Astrocyte of the spinal cord (primary cell): ENCODE measurements around the gene INAVA.

Source experiments
- DNase-seq: peaks from one replicate; pipeline ENCODE4 v3.0.0; 2011; ENCODE audit warnings: low read depth, low spot score
- H3K4me3 ChIP-seq: 2 replicates; pipeline ENCODE4 v1.5.1; 2011; ENCODE audit warnings: low read depth, mild to moderate bottlenecking, low read length, moderate library complexity
- in situ Hi-C: cut with HindIII; loops from 2 replicates; pipeline ENCODE4 v1.10.0; 2017; ENCODE audit warnings: low sequenced_read_pairs
- TF ChIP-seq, protein P1 (sequence below): IDR thresholded peaks from 2 replicates; pipeline ENCODE4 v1.5.1; 2012; ENCODE audit warnings: low read depth, mild to moderate bottlenecking, low read length, inconsistent platforms

INAVA gene

DNA sequence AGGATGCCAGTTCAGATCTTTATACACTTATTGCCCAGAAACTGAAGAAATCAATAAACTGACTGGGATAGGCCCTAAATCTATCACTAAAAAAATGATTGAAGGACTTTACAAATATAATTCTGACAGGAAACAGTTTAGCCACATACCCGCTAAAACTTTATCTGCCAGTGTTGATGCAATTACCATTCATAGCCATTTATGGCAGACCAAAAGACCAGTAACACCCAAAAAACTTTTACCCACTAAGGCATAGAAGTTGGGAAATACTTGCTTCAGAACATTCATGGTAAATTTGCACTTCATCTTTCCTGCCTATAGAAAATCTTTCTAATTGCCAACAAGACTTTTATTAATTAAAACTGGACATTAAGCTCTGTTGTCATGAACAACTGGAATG lies 36.9 kb upstream of the INAVA start:
- no peak for DNase-seq
- in situ Hi-C loops = no loop called here
- TF ChIP-seq, protein P1, sequence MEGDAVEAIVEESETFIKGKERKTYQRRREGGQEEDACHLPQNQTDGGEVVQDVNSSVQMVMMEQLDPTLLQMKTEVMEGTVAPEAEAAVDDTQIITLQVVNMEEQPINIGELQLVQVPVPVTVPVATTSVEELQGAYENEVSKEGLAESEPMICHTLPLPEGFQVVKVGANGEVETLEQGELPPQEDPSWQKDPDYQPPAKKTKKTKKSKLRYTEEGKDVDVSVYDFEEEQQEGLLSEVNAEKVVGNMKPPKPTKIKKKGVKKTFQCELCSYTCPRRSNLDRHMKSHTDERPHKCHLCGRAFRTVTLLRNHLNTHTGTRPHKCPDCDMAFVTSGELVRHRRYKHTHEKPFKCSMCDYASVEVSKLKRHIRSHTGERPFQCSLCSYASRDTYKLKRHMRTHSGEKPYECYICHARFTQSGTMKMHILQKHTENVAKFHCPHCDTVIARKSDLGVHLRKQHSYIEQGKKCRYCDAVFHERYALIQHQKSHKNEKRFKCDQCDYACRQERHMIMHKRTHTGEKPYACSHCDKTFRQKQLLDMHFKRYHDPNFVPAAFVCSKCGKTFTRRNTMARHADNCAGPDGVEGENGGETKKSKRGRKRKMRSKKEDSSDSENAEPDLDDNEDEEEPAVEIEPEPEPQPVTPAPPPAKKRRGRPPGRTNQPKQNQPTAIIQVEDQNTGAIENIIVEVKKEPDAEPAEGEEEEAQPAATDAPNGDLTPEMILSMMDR = no peak
- H3K4me3 ChIP-seq = no peak overlapping the region

DNA sequence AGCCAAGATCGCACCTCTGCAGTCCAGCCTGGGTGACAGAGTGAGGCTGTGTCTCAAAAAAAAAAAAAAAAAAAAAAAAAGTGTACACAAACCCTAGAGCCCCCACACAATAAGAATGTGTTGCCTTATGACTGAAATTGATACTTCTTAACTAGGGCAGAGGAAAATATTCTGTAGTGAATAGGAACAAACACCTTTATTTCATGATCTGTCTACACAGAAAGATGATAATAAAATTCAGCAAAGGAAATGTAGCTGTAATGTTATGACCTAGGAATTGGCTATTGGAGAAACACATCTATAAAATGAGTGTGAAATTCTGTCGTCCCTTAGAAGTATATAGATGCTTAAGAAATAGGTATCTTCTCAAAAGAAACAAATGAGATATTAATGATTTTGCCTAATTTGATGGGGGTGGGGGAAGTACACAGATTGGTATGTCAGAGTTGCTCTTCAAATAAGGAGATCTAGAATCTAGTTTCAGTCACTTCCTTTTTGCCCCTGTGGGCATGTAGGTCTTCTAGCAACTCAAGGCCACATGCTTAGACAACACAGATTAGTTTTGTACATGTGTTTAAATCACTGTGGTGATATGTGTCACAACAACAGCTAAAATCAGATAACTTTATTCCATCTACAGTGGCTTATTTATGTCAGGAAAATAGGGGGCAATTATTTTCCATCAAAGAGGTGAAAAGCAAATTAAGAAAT lies 32.6 kb upstream of the INAVA start:
- no peak for DNase-seq
- TF ChIP-seq, protein P1 = no peak

DNA sequence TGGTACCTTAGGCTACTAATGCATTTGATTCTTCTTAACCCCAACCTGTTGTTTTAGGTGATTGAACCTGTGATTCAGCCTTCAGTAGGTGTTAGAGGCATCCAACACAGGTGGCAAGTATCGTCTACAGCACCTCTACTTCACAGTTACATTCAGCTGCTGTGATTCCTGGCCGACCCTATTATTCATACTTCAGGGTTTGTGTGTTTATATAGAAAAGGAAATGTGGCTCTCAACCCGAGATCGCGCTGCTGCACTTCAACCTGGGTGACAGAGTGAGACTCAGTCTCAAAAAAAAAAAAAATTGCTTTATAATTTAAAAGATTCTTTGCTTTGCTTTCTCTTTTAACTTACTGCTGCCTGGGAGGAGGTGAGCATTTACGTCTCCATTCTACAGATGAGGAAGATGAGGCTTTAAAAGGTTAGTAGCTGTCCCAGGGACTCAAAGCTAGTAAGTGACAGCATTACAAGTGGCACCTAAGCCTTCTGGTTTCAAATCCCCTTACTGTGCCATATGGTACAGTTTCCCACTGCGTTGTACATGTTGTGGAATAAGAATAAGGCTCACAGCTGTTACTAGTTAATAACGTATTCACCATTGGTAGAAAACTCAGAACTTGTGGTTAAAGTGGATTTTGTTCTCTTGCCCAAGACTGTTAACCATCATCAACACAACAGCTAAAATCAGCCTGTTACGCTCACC lies 31.8 kb upstream of the INAVA start:
- H3K4me3 ChIP-seq = no peak overlapping the region
- no peak for DNase-seq
- TF ChIP-seq, protein P1 = no peak
- in situ Hi-C loops = no loop called here

More for the DNA sequence above, 32.6 kb upstream of the INAVA start:
- in situ Hi-C loops = no loop called here
- H3K4me3 ChIP-seq = no peak overlapping the region

DNA sequence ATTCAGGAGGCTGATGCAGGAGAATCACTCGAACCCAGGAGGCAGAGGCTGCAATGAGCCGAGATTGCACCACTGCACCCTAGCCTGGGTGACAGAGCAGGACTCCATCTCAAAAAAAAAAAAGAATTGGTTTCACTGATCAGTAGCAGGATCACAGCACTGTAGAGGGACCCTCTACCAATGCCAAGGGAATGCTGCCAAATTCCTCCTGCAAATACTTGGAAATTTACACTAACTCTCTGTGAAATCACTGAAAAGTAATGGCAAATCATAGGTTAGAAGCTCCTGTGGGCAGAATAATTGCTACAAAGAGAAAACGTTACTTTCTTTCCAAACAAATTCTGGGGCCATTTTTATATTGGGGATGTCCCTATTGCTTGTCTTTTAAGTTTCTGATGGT lies 28.6 kb upstream of the INAVA start:
- DNase-seq = no peak
- in situ Hi-C loops = no loop called here

DNA sequence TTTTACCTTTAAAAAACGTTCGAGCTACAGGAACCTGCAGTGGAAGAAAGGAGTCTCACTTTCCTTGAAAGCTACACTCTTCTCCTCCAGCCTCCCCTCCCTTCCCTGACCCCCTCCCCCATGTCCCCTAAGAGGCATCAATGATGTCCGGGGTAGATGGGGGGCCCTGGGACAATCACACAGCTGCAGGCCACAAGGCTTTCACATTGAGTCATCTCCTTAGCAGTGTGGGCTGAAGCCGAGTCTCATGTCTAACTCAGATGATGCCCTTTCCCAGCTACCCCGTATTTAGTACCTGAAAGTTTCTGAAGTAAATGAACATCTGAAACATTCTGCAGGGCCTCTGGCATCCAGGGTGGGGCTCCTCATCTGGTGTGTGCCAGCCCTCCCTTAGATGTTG lies 28.2 kb upstream of the INAVA start:
- peak; percentile 24 for DNase-seq
- H3K4me3 ChIP-seq = no peak overlapping the region
- TF ChIP-seq, protein P1 = no peak
- in situ Hi-C loops = no loop called here

More for the DNA sequence above, 28.6 kb upstream of the INAVA start:
- H3K4me3 ChIP-seq = no peak overlapping the region
- TF ChIP-seq, protein P1 = no peak

DNA sequence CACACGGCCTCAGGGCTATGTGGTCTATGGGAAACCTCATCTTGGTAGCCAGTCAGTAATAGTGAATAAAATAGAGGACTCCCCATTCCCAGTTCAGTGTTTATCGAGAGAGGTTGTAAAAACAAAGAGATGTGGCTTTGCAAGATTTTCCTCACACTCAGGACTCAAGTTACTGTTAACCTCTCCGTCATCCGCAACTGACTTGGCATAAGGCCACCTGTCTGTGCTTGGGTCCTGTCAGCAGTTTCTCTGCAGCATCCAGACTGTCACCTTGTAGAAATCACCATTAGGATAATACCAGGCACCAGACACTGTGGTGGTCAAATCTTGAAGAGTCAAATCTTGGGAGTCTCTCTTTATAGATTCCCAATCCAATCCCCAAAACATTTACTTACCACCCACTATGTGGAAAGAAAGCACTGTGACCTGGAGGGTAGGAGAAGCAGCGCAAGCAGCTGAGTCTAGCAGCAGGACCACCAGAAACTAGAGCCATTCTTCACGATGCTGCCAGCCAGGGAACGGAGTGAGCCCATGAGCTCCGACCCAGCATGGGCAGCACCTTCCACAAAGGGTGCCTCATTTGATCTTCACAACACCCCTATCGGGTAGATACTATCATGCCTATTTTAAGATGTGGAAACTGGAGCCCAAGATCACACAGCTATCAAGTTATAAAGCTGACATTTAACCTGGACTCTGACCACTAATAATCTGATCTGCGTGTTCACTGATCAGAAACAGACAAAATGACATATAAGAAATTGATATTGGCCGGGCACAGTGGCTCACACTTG lies 27.5 kb upstream of the INAVA start:
- no peak overlapping the region for H3K4me3 ChIP-seq
- in situ Hi-C loops = no loop called here
- peak; percentile 51 for DNase-seq
- TF ChIP-seq, protein P1 = no peak
